ENCODE results near the gene TPST2. TPM values are rescaled to one million over a fixed set of nuclear protein-coding genes. Genes with fewer than 3 reads are reported as not detected.

Gene TPST2
- total and polyA plus RNA-seq, 10 of the 15 experiments (the other 5 are each of a cell fraction or from before 2014, with no cell fraction given), result 6.3 to 33.7 (median 28.4) TPM

GRCh38 chr22:26610072-26610958 is 20.4 kb upstream of the TPST2 start (continued):
- TF ChIP-seq, protein P1, sequence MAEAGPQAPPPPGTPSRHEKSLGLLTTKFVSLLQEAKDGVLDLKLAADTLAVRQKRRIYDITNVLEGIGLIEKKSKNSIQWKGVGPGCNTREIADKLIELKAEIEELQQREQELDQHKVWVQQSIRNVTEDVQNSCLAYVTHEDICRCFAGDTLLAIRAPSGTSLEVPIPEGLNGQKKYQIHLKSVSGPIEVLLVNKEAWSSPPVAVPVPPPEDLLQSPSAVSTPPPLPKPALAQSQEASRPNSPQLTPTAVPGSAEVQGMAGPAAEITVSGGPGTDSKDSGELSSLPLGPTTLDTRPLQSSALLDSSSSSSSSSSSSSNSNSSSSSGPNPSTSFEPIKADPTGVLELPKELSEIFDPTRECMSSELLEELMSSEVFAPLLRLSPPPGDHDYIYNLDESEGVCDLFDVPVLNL (IDR thresholded peaks at IDR 0.05; ENCODE audit: low read depth, low read length), result no peak
- TF ChIP-seq DPF2 (IDR thresholded peaks at IDR 0.05), result peak; percentile 99
- TF ChIP-seq ZNF207 (IDR thresholded peaks at IDR 0.05; ENCODE audit: borderline replicate concordance), result no peak; the same call in 1 of the 2 replicates
- TF ChIP-seq, protein P2, sequence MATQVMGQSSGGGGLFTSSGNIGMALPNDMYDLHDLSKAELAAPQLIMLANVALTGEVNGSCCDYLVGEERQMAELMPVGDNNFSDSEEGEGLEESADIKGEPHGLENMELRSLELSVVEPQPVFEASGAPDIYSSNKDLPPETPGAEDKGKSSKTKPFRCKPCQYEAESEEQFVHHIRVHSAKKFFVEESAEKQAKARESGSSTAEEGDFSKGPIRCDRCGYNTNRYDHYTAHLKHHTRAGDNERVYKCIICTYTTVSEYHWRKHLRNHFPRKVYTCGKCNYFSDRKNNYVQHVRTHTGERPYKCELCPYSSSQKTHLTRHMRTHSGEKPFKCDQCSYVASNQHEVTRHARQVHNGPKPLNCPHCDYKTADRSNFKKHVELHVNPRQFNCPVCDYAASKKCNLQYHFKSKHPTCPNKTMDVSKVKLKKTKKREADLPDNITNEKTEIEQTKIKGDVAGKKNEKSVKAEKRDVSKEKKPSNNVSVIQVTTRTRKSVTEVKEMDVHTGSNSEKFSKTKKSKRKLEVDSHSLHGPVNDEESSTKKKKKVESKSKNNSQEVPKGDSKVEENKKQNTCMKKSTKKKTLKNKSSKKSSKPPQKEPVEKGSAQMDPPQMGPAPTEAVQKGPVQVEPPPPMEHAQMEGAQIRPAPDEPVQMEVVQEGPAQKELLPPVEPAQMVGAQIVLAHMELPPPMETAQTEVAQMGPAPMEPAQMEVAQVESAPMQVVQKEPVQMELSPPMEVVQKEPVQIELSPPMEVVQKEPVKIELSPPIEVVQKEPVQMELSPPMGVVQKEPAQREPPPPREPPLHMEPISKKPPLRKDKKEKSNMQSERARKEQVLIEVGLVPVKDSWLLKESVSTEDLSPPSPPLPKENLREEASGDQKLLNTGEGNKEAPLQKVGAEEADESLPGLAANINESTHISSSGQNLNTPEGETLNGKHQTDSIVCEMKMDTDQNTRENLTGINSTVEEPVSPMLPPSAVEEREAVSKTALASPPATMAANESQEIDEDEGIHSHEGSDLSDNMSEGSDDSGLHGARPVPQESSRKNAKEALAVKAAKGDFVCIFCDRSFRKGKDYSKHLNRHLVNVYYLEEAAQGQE (IDR thresholded peaks at IDR 0.05; ENCODE audit: low read depth, low read length), result no peak
- TF ChIP-seq TARDBP (IDR thresholded peaks at IDR 0.05; ENCODE audit: borderline replicate concordance), result peak; percentile 81; the same call in 1 of the 2 replicates
- TF ChIP-seq TAF1 (IDR thresholded peaks at IDR 0.05; ENCODE audit: borderline replicate concordance, low read depth, low read length), result 0 out of 2 replicates have a peak, but pooled peaks have one; percentile 52
- peak; percentile 100 for TF ChIP-seq TCF3 (IDR thresholded peaks at IDR 0.05; ENCODE audit: borderline replicate concordance, insufficient read depth, low read depth, low read length)
- TF ChIP-seq BCL3 (IDR thresholded peaks at IDR 0.05; ENCODE audit: borderline replicate concordance, insufficient read depth, low read depth, low read length, poor library complexity, severe bottlenecking), result peak; percentile 77
- TF ChIP-seq JUND (IDR thresholded peaks at IDR 0.05; ENCODE audit: low read depth, low read length), result peak; percentile 98
- TF ChIP-seq FOS (IDR thresholded peaks at IDR 0.05; ENCODE audit: borderline replicate concordance, extremely low read depth, insufficient read length), result no peak
- TF ChIP-seq IRF4 (IDR thresholded peaks at IDR 0.05; ENCODE audit: low read depth, low read length), result peak; percentile 99
- TF ChIP-seq PML (IDR thresholded peaks at IDR 0.05; ENCODE audit: low read length), result peak; percentile 85; the same call in 1 of the 2 replicates
- TF ChIP-seq NR2C1 (IDR thresholded peaks at IDR 0.05), result no peak
- TF ChIP-seq CHD2 (IDR thresholded peaks at IDR 0.05; ENCODE audit: borderline replicate concordance, low read depth, low read length), result peak; percentile 89
- no peak for TF ChIP-seq ASH2L (IDR thresholded peaks at IDR 0.05; ENCODE audit: borderline replicate concordance, low read depth)
- TF ChIP-seq, protein P3, sequence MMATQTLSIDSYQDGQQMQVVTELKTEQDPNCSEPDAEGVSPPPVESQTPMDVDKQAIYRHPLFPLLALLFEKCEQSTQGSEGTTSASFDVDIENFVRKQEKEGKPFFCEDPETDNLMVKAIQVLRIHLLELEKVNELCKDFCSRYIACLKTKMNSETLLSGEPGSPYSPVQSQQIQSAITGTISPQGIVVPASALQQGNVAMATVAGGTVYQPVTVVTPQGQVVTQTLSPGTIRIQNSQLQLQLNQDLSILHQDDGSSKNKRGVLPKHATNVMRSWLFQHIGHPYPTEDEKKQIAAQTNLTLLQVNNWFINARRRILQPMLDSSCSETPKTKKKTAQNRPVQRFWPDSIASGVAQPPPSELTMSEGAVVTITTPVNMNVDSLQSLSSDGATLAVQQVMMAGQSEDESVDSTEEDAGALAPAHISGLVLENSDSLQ (IDR thresholded peaks at IDR 0.05), result peak; percentile 90
- no peak for TF ChIP-seq SIX5 (IDR thresholded peaks at IDR 0.05; ENCODE audit: low read depth, low read length, severe bottlenecking)
- peak; percentile 95 for TF ChIP-seq ATF7 (IDR thresholded peaks at IDR 0.05; ENCODE audit: low read depth)
